ENCODE measurements around the gene CIZ1.

CIZ1 gene

GRCh38 chr9:128204858-128205257 lies 13.5 kb upstream of the CIZ1 start:
- Histone ChIP-seq H3K23ac (ENCODE audit: low read length) (no peak overlapping the region), H2BK15ac (replicated peaks; ENCODE audit: low read depth) (no peak overlapping the region), H3K27ac (ENCODE audit: low read depth, low read length) (no peak overlapping the region), H3K36me3 (ENCODE audit: control insufficient read depth, insufficient read depth, low read length) (no peaks in the 10 kb centered on the region), H2AK5ac (ENCODE audit: low read length) (peak overlapping the region; percentile 71), H3K27me3 (ENCODE audit: insufficient read depth, low read length, poor library complexity) (no peaks in the 10 kb centered on the region), H3K79me1 (ENCODE audit: low read length) (no peaks in the 10 kb centered on the region), H2BK5ac (ENCODE audit: low read length) (no peak overlapping the region), H3K18ac (ENCODE audit: low read length) (peak overlapping the region; percentile 0), H3K4ac (ENCODE audit: low read depth, low read length) (no peak overlapping the region), H3K9ac (ENCODE audit: low read length) (peak overlapping the region; percentile 85), H3K79me2 (ENCODE audit: control insufficient read depth, insufficient read depth, low read length) (no peaks in the 10 kb centered on the region), H4K5ac (ENCODE audit: low read length) (no peak overlapping the region), H3K4me3 (ENCODE audit: low read length) (no peak overlapping the region), H3K56ac (ENCODE audit: low read length) (peak overlapping the region; percentile 93), H4K8ac (ENCODE audit: low read depth, low read length) (no peak overlapping the region), H3K4me2 (ENCODE audit: low read length) (peak overlapping the region; percentile 81), H2BK120ac (ENCODE audit: low read depth, low read length) (no peak overlapping the region), H3K4me1 (ENCODE audit: control insufficient read depth, low read depth, low read length) (peaks cover 3% of the 10 kb centered on the region)
- no peak for DNase-seq
- WGBS (ENCODE audit: extremely low coverage, insufficient coverage, low lambda C conversion rate) = no CpG with 5 or more reads among the region's 7 CpGs

DNA sequence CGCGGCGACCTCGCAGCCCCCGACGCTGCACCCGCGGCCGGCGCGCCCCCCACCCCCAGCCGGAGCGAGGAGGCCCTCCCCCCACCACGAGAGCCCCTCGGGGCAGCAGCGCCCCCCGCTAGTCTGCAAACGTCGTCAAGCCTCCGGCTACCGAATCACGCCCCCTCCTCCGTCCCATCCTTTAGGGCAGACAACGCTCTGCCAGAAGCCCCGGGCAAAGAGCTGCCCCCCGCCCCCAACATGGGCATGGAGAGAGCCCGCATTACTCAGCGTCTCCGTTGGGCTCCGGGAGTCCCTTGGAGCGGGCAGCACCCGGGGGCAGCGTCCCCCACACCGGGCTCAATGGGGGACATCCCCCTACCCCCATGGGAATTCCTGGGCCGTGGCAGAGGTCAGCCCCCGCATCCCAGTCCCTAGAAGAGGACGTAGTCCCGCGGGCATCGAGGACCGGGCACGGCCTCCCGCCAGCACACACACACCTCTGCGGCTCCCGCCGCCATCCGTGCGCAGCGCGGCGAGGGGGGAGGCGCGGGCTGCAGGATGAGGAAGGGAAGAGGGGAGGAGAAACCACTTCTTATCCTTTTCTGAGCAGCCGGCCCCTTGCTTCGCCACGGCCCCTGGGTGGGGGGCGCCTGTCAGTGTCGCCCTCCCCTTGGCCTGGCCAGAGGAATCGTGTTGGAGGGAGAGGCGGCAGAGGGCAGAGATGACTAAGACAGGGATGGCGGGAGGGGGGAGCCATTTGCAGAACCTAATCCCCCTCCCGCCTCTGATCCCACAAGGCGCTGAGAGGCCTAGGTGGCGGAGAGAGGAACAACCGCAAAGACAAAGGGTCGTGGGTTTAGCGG lies 12.6 kb upstream of the CIZ1 start:
- Histone ChIP-seq H2AK5ac (ENCODE audit: low read length) (no peak overlapping the region), H3K4ac (ENCODE audit: low read depth, low read length) (peak overlapping the region; percentile 37), H3K4me3 (ENCODE audit: low read length) (peak overlapping the region; percentile 73), H2BK120ac (ENCODE audit: low read depth, low read length) (peak overlapping the region; percentile 15), H3K18ac (ENCODE audit: low read length) (peak overlapping the region; percentile 33), H3K9ac (ENCODE audit: low read length) (peak overlapping the region; percentile 85), H3K56ac (ENCODE audit: low read length) (peak overlapping the region; percentile 93), H3K79me2 (ENCODE audit: control insufficient read depth, insufficient read depth, low read length) (no peaks in the 10 kb centered on the region), H4K8ac (ENCODE audit: low read depth, low read length) (no peak overlapping the region), H3K79me1 (ENCODE audit: low read length) (no peaks in the 10 kb centered on the region), H2BK5ac (ENCODE audit: low read length) (peak overlapping the region; percentile 35), H3K27me3 (ENCODE audit: insufficient read depth, low read length, poor library complexity) (no peaks in the 10 kb centered on the region), H3K4me1 (ENCODE audit: control insufficient read depth, low read depth, low read length) (peaks cover 3% of the 10 kb centered on the region), H2BK15ac (replicated peaks; ENCODE audit: low read depth) (no peak overlapping the region), H3K4me2 (ENCODE audit: low read length) (peak overlapping the region; percentile 81), H4K5ac (ENCODE audit: low read length) (no peak overlapping the region), H3K36me3 (ENCODE audit: control insufficient read depth, insufficient read depth, low read length) (no peaks in the 10 kb centered on the region), H3K23ac (ENCODE audit: low read length) (no peak overlapping the region), H3K27ac (ENCODE audit: low read depth, low read length) (peak overlapping the region; percentile 84)
- peak; percentile 83 for DNase-seq
- no CpG with 5 or more reads among the region's 67 CpGs for WGBS (ENCODE audit: extremely low coverage, insufficient coverage, low lambda C conversion rate)

- peak within 1 kb of the TSS; percentile 35 for H2BK5ac ChIP-seq (ENCODE audit: low read length)
- peak within 1 kb of the TSS; percentile 85 for H3K9ac ChIP-seq (ENCODE audit: low read length)
- H3K27ac ChIP-seq (ENCODE audit: low read depth, low read length) = peak within 1 kb of the TSS; percentile 84
- H4K8ac ChIP-seq (ENCODE audit: low read depth, low read length) = no peak within 1 kb of the TSS
- peak; percentile 76 for DNase-seq
- H4K5ac ChIP-seq (ENCODE audit: low read length) = no peak within 1 kb of the TSS
- H3K4me2 ChIP-seq (ENCODE audit: low read length) = peak within 1 kb of the TSS; percentile 81
- H3K79me2 ChIP-seq (ENCODE audit: control insufficient read depth, insufficient read depth, low read length) = no peaks in the 10 kb centered on the region
- H3K18ac ChIP-seq (ENCODE audit: low read length) = peak within 1 kb of the TSS; percentile 33
- peak within 1 kb of the TSS; percentile 15 for H2BK120ac ChIP-seq (ENCODE audit: low read depth, low read length)
- no peak within 1 kb of the TSS for H3K23ac ChIP-seq (ENCODE audit: low read length)
- peak within 1 kb of the TSS; percentile 73 for H3K4me3 ChIP-seq (ENCODE audit: low read length)
- H2AK5ac ChIP-seq (ENCODE audit: low read length) = no peak within 1 kb of the TSS
- no peaks in the 10 kb centered on the region for H3K79me1 ChIP-seq (ENCODE audit: low read length)
- H3K27me3 ChIP-seq (ENCODE audit: insufficient read depth, low read length, poor library complexity) = no peaks in the 10 kb centered on the region
- H2BK15ac ChIP-seq (replicated peaks; ENCODE audit: low read depth) = no peak within 1 kb of the TSS
- H3K4ac ChIP-seq (ENCODE audit: low read depth, low read length) = peak within 1 kb of the TSS; percentile 37
- H3K56ac ChIP-seq (ENCODE audit: low read length) = peak within 1 kb of the TSS; percentile 93
- H3K36me3 ChIP-seq (ENCODE audit: control insufficient read depth, insufficient read depth, low read length) = no peaks in the 10 kb centered on the region
- WGBS (ENCODE audit: extremely low coverage, insufficient coverage, low lambda C conversion rate) = no CpG with 5 or more reads among the region's 72 CpGs
- peaks cover 3% of the 10 kb centered on the region for H3K4me1 ChIP-seq (ENCODE audit: control insufficient read depth, low read depth, low read length)
Observed at GRCh38 chr9:128203024-128203706, 11.8 kb upstream of the CIZ1 start, which contains the start of gene DNM1. TSS of gene DNM1 (plus strand) at chr9:128203379. CDS start at chr9:128203471, 92 bp downstream.

DNA sequence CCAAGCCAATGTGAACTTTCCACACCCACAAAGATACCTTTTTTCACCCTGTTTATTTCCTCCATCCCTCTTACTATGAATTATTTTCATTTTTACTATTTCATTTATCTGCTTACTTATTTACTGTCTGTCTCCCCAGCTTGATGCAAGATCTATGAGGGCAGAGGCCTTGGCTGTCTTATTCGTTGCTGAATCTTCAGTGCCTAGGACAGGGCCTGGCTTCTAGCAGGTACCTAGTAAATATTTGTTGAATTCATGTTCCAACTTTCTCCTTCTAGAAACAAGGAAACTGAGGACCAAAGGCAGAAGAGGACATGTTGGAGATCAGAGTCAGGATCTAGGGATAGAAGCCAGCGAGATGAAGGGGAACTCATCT lies 11.3 kb upstream of the CIZ1 start:
- Histone ChIP-seq H3K4me2 (ENCODE audit: low read length) (no peak overlapping the region), H4K8ac (ENCODE audit: low read depth, low read length) (no peak overlapping the region), H3K4me3 (ENCODE audit: low read length) (no peak overlapping the region), H2BK120ac (ENCODE audit: low read depth, low read length) (no peak overlapping the region), H3K4me1 (ENCODE audit: control insufficient read depth, low read depth, low read length) (peaks cover 3% of the 10 kb centered on the region), H3K23ac (ENCODE audit: low read length) (no peak overlapping the region), H3K27ac (ENCODE audit: low read depth, low read length) (peak overlapping the region; percentile 5), H3K9ac (ENCODE audit: low read length) (no peak overlapping the region), H3K18ac (ENCODE audit: low read length) (no peak overlapping the region), H3K56ac (ENCODE audit: low read length) (no peak overlapping the region), H2BK5ac (ENCODE audit: low read length) (no peak overlapping the region), H2AK5ac (ENCODE audit: low read length) (no peak overlapping the region), H4K5ac (ENCODE audit: low read length) (no peak overlapping the region), H2BK15ac (replicated peaks; ENCODE audit: low read depth) (no peak overlapping the region), H3K4ac (ENCODE audit: low read depth, low read length) (no peak overlapping the region), H3K79me1 (ENCODE audit: low read length) (no peaks in the 10 kb centered on the region), H3K36me3 (ENCODE audit: control insufficient read depth, insufficient read depth, low read length) (no peaks in the 10 kb centered on the region), H3K79me2 (ENCODE audit: control insufficient read depth, insufficient read depth, low read length) (no peaks in the 10 kb centered on the region), H3K27me3 (ENCODE audit: insufficient read depth, low read length, poor library complexity) (no peaks in the 10 kb centered on the region)
- DNase-seq = no peak
- WGBS (ENCODE audit: extremely low coverage, insufficient coverage, low lambda C conversion rate) = no CpG with 5 or more reads among the region's 2 CpGs

DNA sequence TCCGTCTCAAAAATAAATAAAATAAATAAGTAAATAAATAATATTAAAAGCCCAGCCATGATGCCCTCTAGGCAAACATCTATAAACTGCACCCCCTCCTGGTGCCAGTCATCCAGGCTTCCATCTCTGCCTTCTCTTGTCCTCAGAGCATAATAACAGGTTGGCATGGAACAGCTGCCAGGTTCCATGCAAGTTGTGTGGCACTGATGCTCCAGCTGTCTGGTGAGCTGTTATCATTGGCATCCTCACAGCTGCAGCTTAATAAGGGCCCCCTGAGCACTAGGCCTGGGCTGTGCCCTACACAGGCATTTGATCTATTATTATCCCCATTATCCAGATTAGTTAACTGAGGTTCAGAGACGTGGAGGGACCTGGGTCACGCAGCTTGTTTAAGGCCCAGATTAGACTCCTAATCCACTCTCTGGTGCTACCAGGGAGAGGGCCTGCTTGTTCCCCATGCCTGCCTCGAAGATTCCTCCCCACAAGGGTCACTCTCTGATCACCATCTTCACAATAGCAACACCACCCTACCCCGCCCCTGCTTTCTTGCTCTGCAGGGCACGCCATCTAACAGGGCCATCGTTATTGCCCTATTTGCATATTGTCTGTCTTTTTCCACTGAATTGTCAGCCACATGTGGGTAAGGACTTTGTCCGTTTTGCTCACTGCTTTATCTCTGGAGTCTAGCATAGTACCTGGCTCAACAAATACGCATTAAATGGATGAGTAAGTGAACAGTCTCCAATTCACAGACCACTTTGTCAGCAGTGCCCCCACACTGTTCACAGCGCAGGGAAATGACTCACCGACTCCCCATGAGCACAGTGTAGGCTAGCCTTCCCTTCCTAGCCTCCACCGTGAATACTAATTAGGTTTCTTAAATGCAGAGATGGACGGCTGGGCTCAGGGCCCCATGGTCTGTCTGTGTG lies 10.3 kb upstream of the CIZ1 start:
- H3K23ac ChIP-seq (ENCODE audit: low read length) = no peak overlapping the region
- H2AK5ac ChIP-seq (ENCODE audit: low read length) = no peak overlapping the region
- H3K4me1 ChIP-seq (ENCODE audit: control insufficient read depth, low read depth, low read length) = peaks cover 3% of the 10 kb centered on the region
- no peaks in the 10 kb centered on the region for H3K79me1 ChIP-seq (ENCODE audit: low read length)
- H3K4me3 ChIP-seq (ENCODE audit: low read length) = no peak overlapping the region
- DNase-seq = no peak
- peak overlapping the region; percentile 49 for H3K56ac ChIP-seq (ENCODE audit: low read length)
- no peak overlapping the region for H4K5ac ChIP-seq (ENCODE audit: low read length)
- no CpG with 5 or more reads among the region's 13 CpGs for WGBS (ENCODE audit: extremely low coverage, insufficient coverage, low lambda C conversion rate)
- H3K9ac ChIP-seq (ENCODE audit: low read length) = no peak overlapping the region
- H2BK5ac ChIP-seq (ENCODE audit: low read length) = no peak overlapping the region
- no peak overlapping the region for H3K4me2 ChIP-seq (ENCODE audit: low read length)
- H2BK15ac ChIP-seq (replicated peaks; ENCODE audit: low read depth) = no peak overlapping the region
- no peaks in the 10 kb centered on the region for H3K36me3 ChIP-seq (ENCODE audit: control insufficient read depth, insufficient read depth, low read length)
- H3K27ac ChIP-seq (ENCODE audit: low read depth, low read length) = peak overlapping the region; percentile 5
- H2BK120ac ChIP-seq (ENCODE audit: low read depth, low read length) = no peak overlapping the region
- no peak overlapping the region for H3K18ac ChIP-seq (ENCODE audit: low read length)
- no peak overlapping the region for H4K8ac ChIP-seq (ENCODE audit: low read depth, low read length)
- H3K27me3 ChIP-seq (ENCODE audit: insufficient read depth, low read length, poor library complexity) = no peaks in the 10 kb centered on the region
- H3K4ac ChIP-seq (ENCODE audit: low read depth, low read length) = no peak overlapping the region
- H3K79me2 ChIP-seq (ENCODE audit: control insufficient read depth, insufficient read depth, low read length) = no peaks in the 10 kb centered on the region
